Measurements from ENCODE around the gene LINC00237. TPM values are rescaled to one million over a fixed set of nuclear protein-coding genes. Genes with fewer than 3 reads are reported as not detected.

Gene LINC00237
- total and polyA plus RNA-seq, 2 donors (not counting 1 experiment from before 2014, with no cell fraction given) = 0.07 TPM; not detected in 1

DNA sequence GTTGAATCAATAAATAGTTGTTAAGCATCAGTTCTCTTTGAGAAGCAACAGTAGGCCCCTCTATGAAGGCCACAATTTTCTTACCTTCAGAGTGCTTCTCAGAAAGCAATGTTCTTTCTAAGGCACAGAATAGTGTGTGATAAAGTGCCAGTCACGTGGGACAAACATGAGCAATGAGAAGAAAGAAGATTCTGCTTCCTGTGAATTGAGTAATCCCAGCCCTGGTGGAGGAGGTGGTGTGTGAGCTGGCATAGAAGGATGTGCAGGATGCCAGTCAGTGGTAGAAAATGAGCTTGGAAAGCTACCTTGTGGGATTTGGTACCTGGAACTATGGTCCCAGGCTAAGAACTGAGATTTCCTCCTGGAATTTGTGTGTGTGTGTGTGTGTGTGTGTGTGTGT is 41.4 kb upstream of the LINC00237 start:
- H3K27ac Mint-ChIP-seq = no peak overlapping the region
- TF ChIP-seq CTCF (IDR thresholded peaks at IDR 0.05) = no peak
- TF ChIP-seq EZH2 (IDR thresholded peaks at IDR 0.05; ENCODE audit: borderline replicate concordance, insufficient read depth, low read depth, low read length, poor library complexity, severe bottlenecking) = no peak
- H3K9ac ChIP-seq (ENCODE audit: low read length) = no peak overlapping the region
- no peaks in the 10 kb centered on the region for H3K36me3 ChIP-seq (replicated peaks in 1 of 2; ENCODE audit: control extremely low read depth in 1 of 2, control insufficient read depth in 1 of 2, extremely low read depth in 1 of 2, insufficient read depth in 2 of 2, low read length in 1 of 2)
- no peaks in the 10 kb centered on the region for H4K20me1 ChIP-seq (ENCODE audit: control insufficient read depth, insufficient read depth, low read length, poor library complexity, severe bottlenecking)
- no peaks in the 10 kb centered on the region for H3K9me3 ChIP-seq (ENCODE audit: control extremely low read depth in 1 of 3, control insufficient read depth in 2 of 3, insufficient read depth in 1 of 3, low read length in 2 of 3)
- H3K4me1 Mint-ChIP-seq = no peaks in the 10 kb centered on the region
- intact Hi-C loops (cut with micrococcal nuclease) = no loop called here
- H3K4me3 ChIP-seq (ENCODE audit: control extremely low read depth in 1 of 5, extremely low read depth in 1 of 5, insufficient read depth in 1 of 5, low read depth in 2 of 5, low read length in 4 of 5) = no peak overlapping the region
- ATAC-seq (ENCODE audit: low read depth) = no peak
- H3K4me2 ChIP-seq (replicated peaks; ENCODE audit: low read depth, low read length, poor library complexity, severe bottlenecking) = no peak overlapping the region
- H3K27ac ChIP-seq (ENCODE audit: low read length in 2 of 2) = no peak overlapping the region
- H3K9me3 Mint-ChIP-seq (ENCODE audit: insufficient read depth) = no peaks in the 10 kb centered on the region
- ChIA-PET CTCF (no interaction called here), POLR2A (no interaction called here)
- WGBS (ENCODE audit: insufficient coverage) = 83% methylated on average over 1 of the region's 1 CpG
- no peak overlapping the region for H2AFZ ChIP-seq (ENCODE audit: insufficient read depth, low read depth, low read length, poor library complexity, severe bottlenecking)
- DNase-seq = no peak
- H3K27me3 ChIP-seq (replicated peaks in 1 of 4; ENCODE audit: control extremely low read depth in 1 of 4, control insufficient read depth in 3 of 4, insufficient read depth in 4 of 4, low read length in 3 of 4) = no peaks in the 10 kb centered on the region
- no peaks in the 10 kb centered on the region for H3K4me1 ChIP-seq (ENCODE audit: control insufficient read depth in 2 of 2, insufficient read depth in 2 of 2, low read length in 2 of 2)
- no peaks in the 10 kb centered on the region for H3K27me3 Mint-ChIP-seq
- no peaks in the 10 kb centered on the region for H3K79me2 ChIP-seq (ENCODE audit: control insufficient read depth, insufficient read depth, low read length)
- no peak overlapping the region for H3K4me3 Mint-ChIP-seq

DNA sequence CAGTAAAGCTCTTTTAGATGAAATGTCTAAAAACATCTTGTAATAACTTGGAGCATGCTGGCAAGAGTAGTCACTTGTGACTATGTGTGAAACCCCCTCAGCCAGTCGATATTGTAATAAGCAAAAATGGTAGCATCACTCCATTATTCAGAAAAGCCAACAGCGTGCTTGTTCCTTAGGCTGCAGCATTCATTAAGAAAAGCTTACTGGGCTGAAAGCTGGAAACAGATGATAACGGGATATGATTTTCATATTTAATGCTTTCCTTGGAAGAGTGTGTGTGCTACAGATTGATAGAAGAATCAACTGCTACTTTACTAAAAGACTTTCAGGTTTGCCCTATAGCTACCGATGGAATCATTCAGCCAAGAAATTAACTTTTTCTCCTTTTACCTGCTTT is 40.1 kb upstream of the LINC00237 start:
- WGBS (ENCODE audit: insufficient coverage) = 100% methylated on average over 2 of the region's 4 CpGs
- no peaks in the 10 kb centered on the region for H3K4me1 ChIP-seq (ENCODE audit: control insufficient read depth in 2 of 2, insufficient read depth in 2 of 2, low read length in 2 of 2)
- no peak overlapping the region for H2AFZ ChIP-seq (ENCODE audit: insufficient read depth, low read depth, low read length, poor library complexity, severe bottlenecking)
- no peaks in the 10 kb centered on the region for H3K4me1 Mint-ChIP-seq
- no peaks in the 10 kb centered on the region for H3K9me3 Mint-ChIP-seq (ENCODE audit: insufficient read depth)
- DNase-seq (no peak), ATAC-seq (ENCODE audit: low read depth) (no peak)
- no peak overlapping the region for H3K4me3 Mint-ChIP-seq
- H3K9ac ChIP-seq (ENCODE audit: low read length) = no peak overlapping the region
- TF ChIP-seq EZH2 (IDR thresholded peaks at IDR 0.05; ENCODE audit: borderline replicate concordance, insufficient read depth, low read depth, low read length, poor library complexity, severe bottlenecking) = no peak
- TF ChIP-seq CTCF (IDR thresholded peaks at IDR 0.05) = no peak
- no peaks in the 10 kb centered on the region for H3K79me2 ChIP-seq (ENCODE audit: control insufficient read depth, insufficient read depth, low read length)
- peaks cover 0 to 3% of the 10 kb centered on the region in 2 experiments for H3K36me3 ChIP-seq (replicated peaks in 1 of 2; ENCODE audit: control extremely low read depth in 1 of 2, control insufficient read depth in 1 of 2, extremely low read depth in 1 of 2, insufficient read depth in 2 of 2, low read length in 1 of 2)
- intact Hi-C loops (cut with micrococcal nuclease) = no loop called here
- H4K20me1 ChIP-seq (ENCODE audit: control insufficient read depth, insufficient read depth, low read length, poor library complexity, severe bottlenecking) = no peaks in the 10 kb centered on the region
- H3K4me2 ChIP-seq (replicated peaks; ENCODE audit: low read depth, low read length, poor library complexity, severe bottlenecking) = no peak overlapping the region
- no peaks in the 10 kb centered on the region for H3K9me3 ChIP-seq (ENCODE audit: control extremely low read depth in 1 of 3, control insufficient read depth in 2 of 3, insufficient read depth in 1 of 3, low read length in 2 of 3)
- H3K27ac Mint-ChIP-seq = no peak overlapping the region
- ChIA-PET CTCF (no interaction called here), POLR2A (no interaction called here)
- no peak overlapping the region for H3K27ac ChIP-seq (ENCODE audit: low read length in 2 of 2)
- no peak overlapping the region for H3K4me3 ChIP-seq (ENCODE audit: control extremely low read depth in 1 of 5, extremely low read depth in 1 of 5, insufficient read depth in 1 of 5, low read depth in 2 of 5, low read length in 4 of 5)
- H3K27me3 ChIP-seq (replicated peaks in 1 of 4; ENCODE audit: control extremely low read depth in 1 of 4, control insufficient read depth in 3 of 4, insufficient read depth in 4 of 4, low read length in 3 of 4) = no peaks in the 10 kb centered on the region
- no peaks in the 10 kb centered on the region for H3K27me3 Mint-ChIP-seq

Measured in B cell (primary cell).